ENCODE measurements around the gene TEAD4. TPM values are rescaled to one million over a fixed set of nuclear protein-coding genes. Genes with fewer than 3 reads are reported as not detected.

Gene TEAD4
- total RNA-seq, 1 donor from 2014 or later: 19.7 TPM

DNA sequence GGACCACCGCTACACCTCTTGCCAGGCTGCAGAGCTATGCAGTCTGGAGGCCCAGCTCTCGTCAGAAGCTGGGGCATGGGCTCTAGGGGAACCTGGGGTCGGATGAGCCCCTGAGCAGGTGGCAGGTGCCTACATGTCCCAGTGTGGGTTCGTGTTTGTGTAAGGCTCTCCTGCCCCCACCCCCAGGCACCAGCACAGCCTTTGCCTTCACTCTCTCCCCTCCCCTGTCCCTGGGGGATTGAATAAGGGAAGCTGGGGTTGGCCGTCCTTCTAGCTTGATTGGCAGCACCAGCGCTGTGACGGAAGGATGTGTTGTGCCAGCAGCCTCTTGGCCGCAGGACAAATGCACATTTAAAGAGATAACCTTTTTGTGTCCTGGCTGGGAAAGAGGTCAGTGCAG is 83.2 kb downstream of the TEAD4 start:
- H3K4me1 Mint-ChIP-seq (ENCODE audit: low read depth): no peaks in the 10 kb centered on the region

DNA sequence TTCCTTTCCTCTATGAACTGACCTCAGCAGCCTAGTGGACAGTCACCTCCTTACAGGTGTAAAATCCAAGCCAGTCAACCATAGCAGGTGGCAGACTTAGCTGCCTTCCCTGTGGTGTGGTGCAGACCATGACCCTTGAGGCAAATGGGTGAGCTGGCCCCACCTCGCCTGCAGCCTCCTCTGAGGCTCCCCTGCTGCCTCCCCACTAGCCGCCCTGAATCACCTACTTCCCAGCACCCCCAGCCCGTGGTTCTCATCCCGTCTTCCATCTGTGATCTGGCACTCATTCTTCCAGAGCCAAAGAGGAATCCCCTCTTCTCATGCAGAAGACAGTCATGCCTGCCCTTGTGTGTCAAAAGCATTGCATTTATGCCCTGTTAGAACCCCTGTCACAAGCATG is 83.6 kb downstream of the TEAD4 start:
- Mint-ChIP-seq H3K4me1 (ENCODE audit: low read depth) (no peaks in the 10 kb centered on the region), H3K9me3 (ENCODE audit: low read depth) (no peaks in the 10 kb centered on the region), H3K4me3 (ENCODE audit: low read depth) (no peak overlapping the region), H3K27me3 (peaks cover 5% of the 10 kb centered on the region), H3K27ac (no peak overlapping the region), H3K36me3 (ENCODE audit: insufficient read depth) (peaks cover 2% of the 10 kb centered on the region)
- no peak for DNase-seq (ENCODE audit: low spot score, unreplicated experiment)
- TF ChIP-seq, protein P1, sequence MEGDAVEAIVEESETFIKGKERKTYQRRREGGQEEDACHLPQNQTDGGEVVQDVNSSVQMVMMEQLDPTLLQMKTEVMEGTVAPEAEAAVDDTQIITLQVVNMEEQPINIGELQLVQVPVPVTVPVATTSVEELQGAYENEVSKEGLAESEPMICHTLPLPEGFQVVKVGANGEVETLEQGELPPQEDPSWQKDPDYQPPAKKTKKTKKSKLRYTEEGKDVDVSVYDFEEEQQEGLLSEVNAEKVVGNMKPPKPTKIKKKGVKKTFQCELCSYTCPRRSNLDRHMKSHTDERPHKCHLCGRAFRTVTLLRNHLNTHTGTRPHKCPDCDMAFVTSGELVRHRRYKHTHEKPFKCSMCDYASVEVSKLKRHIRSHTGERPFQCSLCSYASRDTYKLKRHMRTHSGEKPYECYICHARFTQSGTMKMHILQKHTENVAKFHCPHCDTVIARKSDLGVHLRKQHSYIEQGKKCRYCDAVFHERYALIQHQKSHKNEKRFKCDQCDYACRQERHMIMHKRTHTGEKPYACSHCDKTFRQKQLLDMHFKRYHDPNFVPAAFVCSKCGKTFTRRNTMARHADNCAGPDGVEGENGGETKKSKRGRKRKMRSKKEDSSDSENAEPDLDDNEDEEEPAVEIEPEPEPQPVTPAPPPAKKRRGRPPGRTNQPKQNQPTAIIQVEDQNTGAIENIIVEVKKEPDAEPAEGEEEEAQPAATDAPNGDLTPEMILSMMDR (IDR thresholded peaks at IDR 0.05; ENCODE audit: unreplicated experiment): no peak

More for the DNA sequence above, 83.2 kb downstream of the TEAD4 start:
- no peak for DNase-seq (ENCODE audit: low spot score, unreplicated experiment)
- no peak overlapping the region for H3K4me3 Mint-ChIP-seq (ENCODE audit: low read depth)
- peaks cover under 1% of the 10 kb centered on the region for H3K27me3 Mint-ChIP-seq
- TF ChIP-seq, protein P1 (IDR thresholded peaks at IDR 0.05; ENCODE audit: unreplicated experiment): no peak
- H3K27ac Mint-ChIP-seq: no peak overlapping the region
- peaks cover 2% of the 10 kb centered on the region for H3K36me3 Mint-ChIP-seq (ENCODE audit: insufficient read depth)
- no peaks in the 10 kb centered on the region for H3K9me3 Mint-ChIP-seq (ENCODE audit: low read depth)

DNA sequence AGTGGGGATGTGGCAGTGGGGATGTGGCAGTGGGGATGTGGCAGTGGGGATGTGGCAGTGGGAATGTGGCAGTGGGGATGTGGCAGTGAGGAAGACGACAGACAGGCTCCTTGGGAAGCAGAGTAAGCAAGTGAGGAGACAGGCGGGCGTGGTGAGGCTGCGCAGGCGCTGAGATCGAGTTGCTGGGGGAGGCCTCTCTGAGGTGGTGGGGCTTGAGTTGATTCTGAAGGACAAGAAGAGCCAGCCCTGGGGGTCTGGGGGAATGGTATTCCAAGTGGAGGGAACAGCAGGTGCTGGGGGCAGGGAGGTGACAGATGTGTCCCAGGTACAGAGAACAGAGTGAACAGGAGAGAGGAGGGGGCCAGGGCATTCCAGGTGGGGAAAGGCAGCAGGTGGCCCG is 84.2 kb downstream of the TEAD4 start:
- Mint-ChIP-seq H3K4me3 (ENCODE audit: low read depth) (no peak overlapping the region), H3K4me1 (ENCODE audit: low read depth) (no peaks in the 10 kb centered on the region), H3K27me3 (peaks cover 9% of the 10 kb centered on the region), H3K9me3 (ENCODE audit: low read depth) (no peaks in the 10 kb centered on the region), H3K27ac (no peak overlapping the region), H3K36me3 (ENCODE audit: insufficient read depth) (peaks cover 2% of the 10 kb centered on the region)
- no peak for DNase-seq (ENCODE audit: low spot score, unreplicated experiment)
- TF ChIP-seq, protein P1 (IDR thresholded peaks at IDR 0.05; ENCODE audit: unreplicated experiment): no peak

DNA sequence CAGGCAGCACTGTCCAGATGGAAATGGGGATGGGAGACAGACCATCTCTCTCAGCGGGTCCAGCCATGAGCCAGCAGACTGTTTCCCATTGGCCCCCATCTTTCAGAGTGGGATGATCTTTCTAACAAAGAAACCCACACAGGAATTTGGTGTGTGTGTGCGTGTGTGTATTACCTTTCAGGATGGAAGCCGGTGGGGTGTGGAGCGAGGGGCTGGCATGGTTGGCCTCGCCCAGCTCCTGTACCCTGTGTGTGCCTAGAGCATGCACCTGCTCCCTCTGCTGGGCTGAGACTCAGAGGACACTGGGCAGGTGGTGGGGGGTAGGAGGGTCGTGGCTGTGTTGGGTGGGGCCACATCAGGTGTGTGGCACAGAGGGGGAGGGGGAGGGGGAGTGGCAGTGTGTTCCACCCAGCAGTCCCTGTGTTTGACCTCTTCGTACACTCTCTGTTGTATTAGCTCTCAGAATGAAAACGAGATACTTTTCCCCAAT is 85.0 kb downstream of the TEAD4 start:
- no peak for DNase-seq (ENCODE audit: low spot score, unreplicated experiment)
- TF ChIP-seq, protein P1 (IDR thresholded peaks at IDR 0.05; ENCODE audit: unreplicated experiment): no peak
- Mint-ChIP-seq H3K4me3 (ENCODE audit: low read depth) (no peak overlapping the region), H3K27ac (no peak overlapping the region), H3K27me3 (peaks cover 10% of the 10 kb centered on the region), H3K4me1 (ENCODE audit: low read depth) (no peaks in the 10 kb centered on the region), H3K9me3 (ENCODE audit: low read depth) (no peaks in the 10 kb centered on the region), H3K36me3 (ENCODE audit: insufficient read depth) (no peaks in the 10 kb centered on the region)

DNA sequence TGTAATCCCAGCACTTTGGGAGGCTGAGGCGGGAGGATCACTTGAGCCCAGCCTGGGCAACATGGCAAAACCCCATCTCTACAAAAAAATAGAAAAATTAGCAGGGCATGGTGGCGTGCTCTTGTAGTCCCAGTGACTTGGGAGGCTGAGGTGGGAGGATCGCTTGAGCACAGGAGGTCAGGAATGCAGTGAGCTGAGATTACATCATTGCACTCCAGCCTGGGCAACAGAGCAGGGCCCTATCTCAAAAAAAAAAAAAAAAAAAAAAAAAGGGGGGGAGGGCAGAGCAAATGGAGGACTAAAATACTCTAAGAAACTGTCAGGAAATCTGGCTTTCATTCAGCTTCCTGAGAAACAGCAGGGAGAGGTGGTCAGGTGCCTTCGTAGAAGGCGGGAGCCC is 86.3 kb downstream of the TEAD4 start:
- H3K4me1 Mint-ChIP-seq (ENCODE audit: low read depth): peaks cover 1% of the 10 kb centered on the region
- TF ChIP-seq, protein P1 (IDR thresholded peaks at IDR 0.05; ENCODE audit: unreplicated experiment): no peak
- H3K9me3 Mint-ChIP-seq (ENCODE audit: low read depth): no peaks in the 10 kb centered on the region
- no peak overlapping the region for H3K4me3 Mint-ChIP-seq (ENCODE audit: low read depth)
- H3K27me3 Mint-ChIP-seq: peaks cover 23% of the 10 kb centered on the region
- no peak for DNase-seq (ENCODE audit: low spot score, unreplicated experiment)
- no peaks in the 10 kb centered on the region for H3K36me3 Mint-ChIP-seq (ENCODE audit: insufficient read depth)
- no peak overlapping the region for H3K27ac Mint-ChIP-seq

Data from progenitor cell of endocrine pancreas (in vitro differentiated cells).